Thymus (tissue), 11 donors: ENCODE results near the gene PHLDA1. TPM values are rescaled to one million over a fixed set of nuclear protein-coding genes. Genes with fewer than 3 reads are reported as not detected.
A peak's percentile ranks its signal among the peaks of the same experiment; 100 is the strongest.

Experiments used
- DNase-seq, 9 donors: peaks; one replicate each; pipeline ENCODE4 v3.0.0-alpha.2; 2013; ENCODE audit warnings: low spot score in 9 of 9, low read depth in 6 of 9, missing footprints in 1 of 9
- H3K27ac ChIP-seq, 2 donors: one replicate each; pipeline ENCODE4 v1.5.1; 2013; ENCODE audit warnings: control low read depth in 1 of 2, low read depth in 1 of 2, low read length in 1 of 2, mild to moderate bottlenecking in 1 of 2, moderate library complexity in 1 of 2
- H3K27me3 ChIP-seq, 2 donors: one replicate each; pipeline ENCODE4 v1.5.1; 2013; ENCODE audit warnings: low read length in 1 of 2; ENCODE audit not compliant: control insufficient read depth in 2 of 2, insufficient read depth in 1 of 2
- H3K36me3 ChIP-seq, 2 donors: one replicate each; pipeline ENCODE4 v1.5.1; 2013; ENCODE audit warnings: low read length in 1 of 2, mild to moderate bottlenecking in 1 of 2, moderate library complexity in 1 of 2; ENCODE audit not compliant: control insufficient read depth in 2 of 2, insufficient read depth in 2 of 2
- H3K4me1 ChIP-seq, 2 donors: one replicate each; pipeline ENCODE4 v1.5.1; 2013; ENCODE audit warnings: low read length in 2 of 2; ENCODE audit not compliant: control insufficient read depth in 2 of 2, insufficient read depth in 2 of 2
- H3K4me3 ChIP-seq, 2 donors: one replicate each; pipeline ENCODE4 v1.5.1; 2013; ENCODE audit warnings: low read length in 2 of 2, control low read depth in 1 of 2, mild to moderate bottlenecking in 1 of 2
- H3K9me3 ChIP-seq, 2 donors: one replicate each; pipeline ENCODE4 v1.5.1; 2013; ENCODE audit warnings: low read length in 1 of 2, mild to moderate bottlenecking in 1 of 2; ENCODE audit not compliant: control insufficient read depth in 2 of 2, insufficient read depth in 1 of 2
- WGBS: extraction: QIAGEN DNeasy Blood & Tissue Kit; methylation state at CpG from one replicate; pipeline ENCODE4 v1.1.7; 2013; 5-methylcytosine and 5-hydroxymethylcytosine counted together
- polyA plus RNA-seq: library from polyadenylated mRNA; stranded (reverse); fragments of 200-250 nt; gene quantifications from one replicate; pipeline ENCODE4 v1.2.3, GENCODE V29; 2013
- total RNA-seq: library from RNA; stranded (reverse); fragments of 120-200 nt; gene quantifications from one replicate; pipeline ENCODE4 v1.2.4, GENCODE V29; 2013
- donor health status: healthy.

PHLDA1 gene
- total and polyA plus RNA-seq, 2 donors, result 7.1 to 8.3 TPM

DNA sequence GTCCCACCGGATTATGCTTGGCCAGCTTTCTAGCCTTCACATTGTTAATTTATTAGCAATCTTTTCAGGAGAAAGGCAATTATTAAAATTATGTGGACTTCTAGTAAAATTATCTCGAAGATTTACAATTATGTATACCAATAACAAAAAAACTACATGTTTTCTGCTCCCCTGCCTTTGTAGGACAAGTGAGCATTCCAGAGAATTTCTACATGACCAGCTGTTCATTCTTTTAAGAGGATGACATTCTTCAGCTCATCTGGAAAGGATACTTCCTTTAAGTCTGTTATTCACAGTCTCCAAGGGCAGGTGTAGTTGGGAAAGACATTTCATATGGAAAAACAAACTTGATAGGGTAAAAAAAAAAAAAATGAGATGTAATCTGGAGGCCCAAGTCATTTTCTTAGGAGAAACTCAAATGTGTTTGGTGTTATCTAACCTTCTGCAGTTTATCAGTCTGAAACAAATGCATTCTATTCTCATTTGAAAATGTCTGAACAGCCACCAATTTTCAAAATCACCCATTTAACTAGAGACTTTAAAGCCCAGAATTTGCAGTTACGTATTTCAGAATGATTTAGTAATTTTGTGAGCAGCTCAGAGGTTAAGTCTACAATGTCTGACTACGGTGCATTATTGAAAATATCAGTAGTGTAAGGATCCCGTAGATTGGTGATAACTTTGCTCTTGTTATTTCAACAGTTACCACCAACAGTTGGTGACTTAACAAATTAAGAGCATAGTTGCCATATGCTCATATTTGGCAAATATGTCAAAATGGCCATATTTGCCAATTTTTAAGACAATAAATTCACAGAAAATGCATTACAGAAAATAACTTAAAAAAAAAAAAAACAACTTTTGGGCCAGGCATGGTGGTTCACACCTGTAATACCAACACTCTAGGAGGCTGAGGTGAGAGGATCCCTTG is 1.8 kb upstream of the PHLDA1 start:
- H3K4me1 ChIP-seq, result peaks cover 3 to 26% of the 10 kb centered on the region in 2 donors
- H3K27ac ChIP-seq, result peak overlapping the region in 1 of 2 donors; percentile 81
- H3K36me3 ChIP-seq, result no peaks in the 10 kb centered on the region
- no peaks in the 10 kb centered on the region for H3K9me3 ChIP-seq
- no peak for DNase-seq
- H3K4me3 ChIP-seq, result no peak overlapping the region
- peaks cover 5 to 53% of the 10 kb centered on the region in 2 donors for H3K27me3 ChIP-seq
- 95% methylated on average over 5 of the region's 5 CpGs for WGBS

DNA sequence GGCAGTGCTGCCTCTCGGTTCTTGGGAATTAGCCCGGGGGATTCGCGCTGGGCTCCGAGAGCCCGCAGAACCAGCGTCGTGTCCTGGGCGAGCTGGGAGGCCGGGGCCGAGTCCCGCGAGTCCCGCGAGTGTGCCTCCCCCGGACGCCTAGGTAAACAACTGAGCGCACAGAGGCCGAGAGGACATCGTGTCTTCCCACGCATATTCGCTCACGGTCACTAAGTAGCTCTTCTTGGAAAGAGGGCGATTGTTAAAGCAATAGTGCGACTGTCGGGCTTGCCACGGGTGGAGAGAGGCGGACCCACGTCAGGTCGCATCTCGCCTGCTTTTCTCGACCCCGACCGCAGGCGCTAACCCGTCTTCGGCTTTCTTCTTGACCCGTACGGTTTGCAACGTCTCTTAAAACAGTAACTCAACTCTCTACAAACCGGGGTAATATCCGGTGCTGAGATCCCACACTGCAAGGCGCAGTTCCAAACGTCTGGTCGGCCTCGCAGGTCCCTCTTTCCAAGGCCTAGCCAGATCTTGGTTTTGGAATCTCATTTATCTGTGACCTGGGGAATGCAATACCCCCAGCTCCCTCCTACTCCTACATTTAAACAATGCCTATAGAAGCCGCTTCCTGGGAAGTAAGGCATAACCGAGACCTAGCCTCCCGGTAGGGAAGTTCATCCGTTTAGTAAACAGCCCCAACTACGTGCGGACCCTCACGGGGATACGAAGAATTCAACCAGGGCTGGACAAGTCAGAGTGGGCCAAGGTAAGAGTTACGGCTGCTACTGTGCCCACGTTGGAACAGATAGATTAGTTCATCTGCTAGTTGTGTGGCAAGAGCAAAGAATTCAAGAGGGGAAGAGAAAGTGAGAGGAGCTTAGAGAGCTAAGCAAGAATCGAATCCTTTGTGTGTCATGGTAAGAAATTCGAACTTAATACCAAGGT is 736 bp upstream of the PHLDA1 start:
- Histone ChIP-seq H3K9me3 (no peaks in the 10 kb centered on the region), H3K27me3 (peaks cover 7 to 59% of the 10 kb centered on the region in 2 donors), H3K27ac (peak overlapping the region; percentile 81 to 83), H3K4me3 (peak overlapping the region; percentile 56 to 59), H3K36me3 (no peaks in the 10 kb centered on the region), H3K4me1 (peaks cover 3 to 26% of the 10 kb centered on the region in 2 donors)
- DNase-seq, result peak in 4 of 9 donors; percentile 9 to 64 (median 28)
- 9% methylated on average over 58 of the region's 58 CpGs for WGBS

DNA sequence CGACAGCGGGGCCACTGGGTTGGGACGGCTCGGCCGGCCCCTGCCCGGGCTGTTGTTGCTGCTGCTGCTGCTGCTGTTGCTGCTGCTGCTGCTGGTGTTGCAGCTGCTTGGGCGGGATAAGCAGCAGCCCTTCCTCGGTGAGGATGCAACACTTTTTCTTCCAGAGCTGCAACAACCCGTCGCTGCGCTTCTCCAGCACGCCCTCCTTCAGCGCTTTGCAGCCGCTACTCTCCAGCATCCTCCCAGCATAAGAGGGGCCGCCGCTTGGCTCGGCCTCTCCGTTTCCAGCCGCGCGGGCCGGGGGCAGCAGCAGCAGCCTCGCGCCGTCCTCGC is 529 bp downstream of the PHLDA1 start:
- DNase-seq, result peak in 1 of 9 donors; percentile 24
- H3K4me1 ChIP-seq, result peaks cover 3 to 24% of the 10 kb centered on the region in 2 donors
- 2% methylated on average over 26 of the region's 26 CpGs for WGBS
- no peaks in the 10 kb centered on the region for H3K36me3 ChIP-seq
- peak overlapping the region; percentile 56 to 59 for H3K4me3 ChIP-seq
- no peaks in the 10 kb centered on the region for H3K9me3 ChIP-seq
- peak overlapping the region in 1 of 2 donors; percentile 32 for H3K27ac ChIP-seq
- peaks cover 7 to 62% of the 10 kb centered on the region in 2 donors for H3K27me3 ChIP-seq

DNA sequence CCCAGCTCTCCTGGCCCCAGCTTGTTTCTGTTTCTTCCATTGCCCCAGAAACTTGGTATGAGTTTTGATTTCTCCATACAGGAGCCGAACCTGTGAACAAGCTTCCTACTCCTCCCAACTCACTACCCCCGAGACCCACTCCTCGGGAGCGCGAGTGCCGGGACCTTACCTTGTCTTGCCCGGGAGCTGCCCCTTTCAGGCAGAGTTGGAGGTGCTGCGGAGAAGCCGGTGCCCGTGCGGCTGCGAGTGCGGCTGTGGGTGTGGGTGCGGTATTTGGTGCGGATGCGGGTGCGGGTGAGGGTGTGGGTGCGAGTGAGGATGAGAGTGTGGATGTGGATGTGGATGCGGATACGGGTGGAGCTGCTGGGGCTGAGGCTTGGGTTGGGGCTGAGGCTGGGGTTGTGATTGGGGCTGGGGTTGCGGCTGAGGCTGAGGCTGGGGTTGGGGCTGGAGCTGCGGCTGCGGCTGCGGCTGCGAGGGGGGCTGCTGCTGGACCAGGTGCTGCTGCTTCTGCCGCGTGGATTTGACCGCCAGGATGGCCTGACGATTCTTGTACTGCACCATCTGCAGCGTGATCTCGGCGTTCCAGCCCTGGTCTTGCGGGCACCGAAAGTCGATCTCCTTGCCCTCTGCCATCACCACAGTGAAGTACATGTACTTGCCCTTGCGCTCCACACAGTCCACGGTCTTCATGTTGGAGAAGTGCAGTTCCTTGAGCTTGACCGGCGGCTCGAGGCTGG is 1.1 kb downstream of the PHLDA1 start:
- peak overlapping the region; percentile 34 to 43 for H3K27ac ChIP-seq
- peaks cover 7 to 65% of the 10 kb centered on the region in 2 donors for H3K27me3 ChIP-seq
- WGBS, result 1% methylated on average over 40 of the region's 40 CpGs
- no peaks in the 10 kb centered on the region for H3K9me3 ChIP-seq
- peak in 2 of 9 donors; percentile 11 to 38 for DNase-seq
- H3K36me3 ChIP-seq, result no peaks in the 10 kb centered on the region
- peak overlapping the region; percentile 56 to 59 for H3K4me3 ChIP-seq
- peaks cover 3 to 24% of the 10 kb centered on the region in 2 donors for H3K4me1 ChIP-seq

DNA sequence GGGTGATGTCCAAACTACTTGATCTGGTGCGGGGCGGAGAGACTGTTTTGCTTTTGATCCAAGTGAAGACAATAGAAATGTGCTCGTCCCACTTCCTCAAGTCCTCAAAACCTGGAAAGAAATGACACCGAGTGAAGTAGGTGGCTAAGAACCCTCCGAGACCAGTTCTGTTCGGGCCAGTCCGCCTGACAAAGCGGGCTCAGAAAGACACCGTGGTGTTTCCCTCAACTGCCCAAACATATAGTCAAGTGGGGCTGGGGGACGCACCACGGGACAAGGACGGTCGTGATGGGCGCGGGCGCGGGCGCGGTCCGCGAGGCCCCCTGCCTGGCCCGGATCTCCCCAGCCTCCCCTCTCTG is 1.6 kb downstream of the PHLDA1 start:
- peak in 2 of 9 donors; percentile 4 to 20 for DNase-seq
- Histone ChIP-seq H3K27me3 (peaks cover 7 to 66% of the 10 kb centered on the region in 2 donors), H3K36me3 (no peaks in the 10 kb centered on the region), H3K27ac (peak overlapping the region in 1 of 2 donors; percentile 43), H3K4me3 (peak overlapping the region; percentile 56 to 59), H3K9me3 (no peaks in the 10 kb centered on the region), H3K4me1 (peaks cover 3 to 24% of the 10 kb centered on the region in 2 donors)
- 6% methylated on average over 22 of the region's 22 CpGs for WGBS

DNA sequence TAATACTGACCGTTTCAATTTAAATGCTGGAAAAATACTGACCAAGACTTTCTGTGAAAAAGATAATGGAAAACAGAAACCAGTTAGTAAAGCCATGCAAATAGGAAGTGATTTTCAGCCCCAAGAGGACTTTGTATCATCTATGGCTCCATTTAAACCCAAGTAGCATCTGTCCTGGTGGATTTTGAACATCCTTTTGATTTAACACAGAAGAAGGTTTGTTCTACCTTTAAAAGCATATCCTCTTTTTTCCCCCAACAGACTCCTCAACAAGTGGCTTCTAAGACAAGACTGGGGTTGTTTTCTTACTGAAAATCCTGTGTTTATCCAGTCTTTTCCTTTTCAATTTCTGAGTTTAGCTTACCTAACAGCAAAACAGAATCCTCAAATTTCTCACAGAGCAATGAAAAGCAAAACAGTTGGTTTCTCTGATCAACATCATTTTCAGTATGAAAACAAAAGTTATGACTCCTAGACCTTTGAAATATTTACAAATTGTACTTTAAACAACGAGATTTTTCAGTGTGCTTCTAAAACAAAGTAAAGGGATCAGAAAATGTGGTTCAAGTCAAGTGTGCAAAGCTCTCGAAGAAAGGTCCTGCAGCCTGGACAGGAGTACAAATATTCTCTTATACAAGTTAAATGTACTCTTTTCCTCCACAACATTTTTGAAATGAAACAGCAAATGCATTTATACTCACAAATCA is 2.9 kb downstream of the PHLDA1 start:
- peak overlapping the region in 1 of 2 donors; percentile 3 for H3K4me3 ChIP-seq
- no peak for DNase-seq
- no peaks in the 10 kb centered on the region for H3K9me3 ChIP-seq
- no peak overlapping the region for H3K27ac ChIP-seq
- no peaks in the 10 kb centered on the region for H3K36me3 ChIP-seq
- H3K27me3 ChIP-seq, result peaks cover 7 to 62% of the 10 kb centered on the region in 2 donors
- 80% methylated on average over 3 of the region's 3 CpGs for WGBS
- peaks cover 3 to 24% of the 10 kb centered on the region in 2 donors for H3K4me1 ChIP-seq

DNA sequence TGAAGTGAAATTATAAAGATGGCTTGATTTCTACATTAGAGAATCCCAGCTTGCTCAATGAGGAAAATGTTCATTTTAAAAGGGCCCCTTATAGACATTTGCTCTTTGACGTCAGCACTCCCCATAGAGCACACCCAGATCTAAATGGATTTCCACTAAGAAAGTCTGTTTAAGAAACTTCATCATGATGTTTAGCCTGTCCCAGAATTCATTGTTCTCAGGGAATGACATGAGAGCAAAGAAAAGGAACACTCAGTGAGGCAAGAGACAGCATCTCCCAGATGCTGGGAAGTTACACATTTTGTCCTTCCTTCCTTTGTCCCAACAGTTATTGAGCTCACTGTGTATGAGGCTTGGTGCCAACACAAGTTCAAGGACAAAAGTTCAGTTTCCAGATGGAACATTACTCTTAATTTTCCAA is 4.9 kb downstream of the PHLDA1 start:
- peaks cover 4 to 46% of the 10 kb centered on the region in 2 donors for H3K27me3 ChIP-seq
- H3K4me1 ChIP-seq, result peaks cover 3 to 14% of the 10 kb centered on the region in 2 donors
- no peaks in the 10 kb centered on the region for H3K9me3 ChIP-seq
- no peaks in the 10 kb centered on the region for H3K36me3 ChIP-seq
- DNase-seq, result no peak
- H3K4me3 ChIP-seq, result no peak overlapping the region
- H3K27ac ChIP-seq, result no peak overlapping the region
- WGBS, result 94% methylated on average over 1 of the region's 1 CpG
